Stimulated activated CD4-positive, alpha-beta T cell treated with anti-CD3 and anti-CD28 coated beads, Interleukin-2, amount 100 ng/mL, for 24 hours (primary cell): ENCODE data around the gene FXR1.

Experiments
- DNase-seq, 2 donors: peaks; one replicate each; pipeline ENCODE4 v3.0.0-alpha.2; 2020

FXR1 gene

DNA sequence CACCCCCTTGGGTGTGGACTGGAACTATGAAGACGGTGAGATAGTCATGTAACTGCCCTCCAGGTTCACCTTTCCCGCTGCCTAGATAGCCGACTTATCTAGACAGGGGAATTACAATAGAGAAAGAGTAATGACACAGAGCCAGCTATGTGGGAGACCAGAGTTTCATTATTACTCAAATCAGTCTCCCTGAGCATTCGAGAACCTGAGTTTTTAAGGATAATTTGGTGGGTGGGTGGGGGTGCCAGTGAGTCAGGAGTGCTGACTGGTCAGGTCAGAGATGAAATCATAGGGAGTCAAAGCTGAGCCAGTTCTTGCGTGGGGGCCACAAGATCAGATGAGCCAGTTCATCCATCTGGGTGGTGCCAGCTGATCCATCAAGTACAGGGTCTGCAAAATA lies 96.8 kb downstream of the FXR1 start:
- DNase-seq = peak; percentile 22 to 33

DNA sequence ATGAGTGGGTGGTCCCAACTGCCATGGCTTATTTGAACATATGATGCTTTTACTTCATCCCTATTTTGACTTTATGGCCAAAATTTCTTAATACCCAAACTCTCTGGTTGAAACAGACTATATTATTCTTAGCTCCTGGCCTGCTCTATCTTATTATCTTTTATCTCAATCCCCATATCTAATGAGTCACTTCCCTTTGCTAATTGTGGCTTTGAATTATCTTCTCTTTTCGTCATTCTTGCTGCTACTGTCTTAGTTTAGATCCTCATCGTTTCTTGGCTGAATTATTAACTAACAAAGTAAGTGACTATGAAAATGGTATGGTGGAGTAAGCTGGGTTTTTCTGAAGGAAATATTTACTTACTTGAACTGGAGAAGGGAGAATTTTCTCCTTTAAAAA lies 105.2 kb downstream of the FXR1 start:
- DNase-seq = no peak

DNA sequence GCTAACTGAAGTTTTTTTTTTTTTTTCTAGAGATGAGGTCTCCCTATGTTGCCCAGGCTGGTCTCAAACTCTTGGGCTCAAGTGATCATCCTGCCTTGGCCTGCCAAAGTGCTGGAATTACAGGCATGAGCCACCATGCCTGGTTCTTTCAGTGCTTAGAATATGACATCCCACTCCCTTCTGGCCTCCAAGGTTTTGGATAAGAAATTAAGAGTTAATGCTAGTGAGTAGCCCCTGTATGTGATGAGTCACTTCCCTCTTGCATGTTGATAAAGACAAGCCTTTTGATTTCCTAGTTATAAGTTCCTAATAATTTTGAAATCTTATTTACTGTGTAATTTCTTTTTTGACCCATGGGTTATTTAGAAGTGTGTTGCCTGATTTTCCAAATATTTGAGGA lies 112.7 kb downstream of the FXR1 start:
- no peak for DNase-seq

DNA sequence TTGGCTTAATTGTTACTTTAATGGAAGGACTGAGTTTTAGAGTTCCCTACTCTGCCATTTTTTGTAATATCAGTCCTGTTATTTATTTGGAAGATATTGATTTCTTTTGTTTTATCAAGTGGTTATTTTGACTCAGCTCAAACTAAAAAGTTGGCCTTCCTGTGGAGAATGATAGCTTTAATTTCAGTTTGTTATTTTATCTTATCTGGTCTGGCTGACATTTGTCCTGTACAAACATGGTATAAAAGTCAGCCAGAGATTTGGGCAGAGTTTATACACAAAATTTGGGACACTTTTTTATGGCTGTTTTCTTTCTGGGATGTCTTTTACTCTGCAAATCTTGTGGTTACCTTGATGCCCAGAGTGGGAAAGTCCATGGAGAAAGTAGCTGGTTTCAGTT lies 118.5 kb downstream of the FXR1 start:
- no peak for DNase-seq
